HG03565 (cell line): ENCODE data around the gene SIK1.

Experiments used
- ATAC-seq: cut with Tn5 transposase; IDR thresholded peaks from one replicate; pipeline ENCODE4 v1.9.1; 2021; ENCODE audit warnings: mild to moderate bottlenecking, moderate library complexity; ENCODE audit not compliant: unreplicated experiment

Gene SIK1

GRCh38 chr21:43369124-43369523 is 57.8 kb downstream of the SIK1 start:
- ATAC-seq = no peak

- no peak for ATAC-seq
These were observed 58.2 kb downstream of the SIK1 start for GRCh38 chr21:43368685-43369084.

- ATAC-seq = no peak
These were observed 59.1 kb downstream of the SIK1 start for GRCh38 chr21:43367859-43368258.

- no peak for ATAC-seq
These were observed 59.6 kb downstream of the SIK1 start for GRCh38 chr21:43367296-43367695.

- no peak for ATAC-seq
These were observed 60.3 kb downstream of the SIK1 start for GRCh38 chr21:43366656-43367055.

GRCh38 chr21:43365611-43366426 is 61.1 kb downstream of the SIK1 start:
- ATAC-seq = no peak

- ATAC-seq = no peak
These were observed 62.0 kb downstream of the SIK1 start for GRCh38 chr21:43364851-43365424.
